Kasumi-1 (cell line): Measurements from ENCODE around the gene GMEB2.
"Not testable (repeated sequence)": the region's sequence is repeated elsewhere in the genome, so short reads cannot be mapped to it uniquely, and the experiment has no call there.

ENCODE experiments used
- DNase-seq, 2 experiments: peaks; one replicate each; lab custom pipeline; 2025; lab: John Stamatoyannopoulos, UW

GMEB2 gene

GRCh38 chr20:63559485-63560332 lies 67.2 kb downstream of the GMEB2 start:
- DNase-seq, result not testable (repeated sequence)

- no peak for DNase-seq
Measured at GRCh38 chr20:63558804-63559484, 68.0 kb downstream of the GMEB2 start.

- no peak for DNase-seq
Measured at GRCh38 chr20:63557481-63557891, 69.4 kb downstream of the GMEB2 start.

- no peak for DNase-seq
Measured at GRCh38 chr20:63556873-63557478, 69.9 kb downstream of the GMEB2 start.

GRCh38 chr20:63555661-63556381 lies 71.1 kb downstream of the GMEB2 start:
- DNase-seq, result no peak

- no peak for DNase-seq
Measured at GRCh38 chr20:63554361-63555278, 72.3 kb downstream of the GMEB2 start.

GRCh38 chr20:63553933-63554290 lies 73.0 kb downstream of the GMEB2 start, which contains the start of gene FNDC11:
TSS of gene FNDC11 (plus strand) at chr20:63554159. CDS start at chr20:63555664, 1,505 bp downstream.
- DNase-seq, result no peak

GRCh38 chr20:63553251-63553932 lies 73.5 kb downstream of the GMEB2 start:
- DNase-seq, result peak; percentile 11 to 26

GRCh38 chr20:63552481-63553249 lies 74.2 kb downstream of the GMEB2 start:
- peak; percentile 36 to 52 for DNase-seq

GRCh38 chr20:63551068-63551467 lies 75.8 kb downstream of the GMEB2 start:
- DNase-seq, result no peak

- no peak for DNase-seq
Measured at GRCh38 chr20:63549679-63550282, 77.1 kb downstream of the GMEB2 start.

GRCh38 chr20:63549019-63549418 lies 77.9 kb downstream of the GMEB2 start:
- no peak for DNase-seq

GRCh38 chr20:63548542-63548941 lies 78.4 kb downstream of the GMEB2 start:
- no peak for DNase-seq

GRCh38 chr20:63547725-63548480 lies 79.0 kb downstream of the GMEB2 start, which contains the start of gene SRMS:
TSS of gene SRMS (minus strand) at chr20:63547749. CDS start at chr20:63547463, 286 bp downstream.
- DNase-seq, result no peak

GRCh38 chr20:63546956-63547724 lies 79.8 kb downstream of the GMEB2 start:
- no peak for DNase-seq

- no peak for DNase-seq
Measured at GRCh38 chr20:63546256-63546955, 80.5 kb downstream of the GMEB2 start.

- no peak for DNase-seq
Measured at GRCh38 chr20:63545814-63546213, 81.1 kb downstream of the GMEB2 start.
